LNCAP (cell line): ENCODE measurements around the gene LIN7B.

Experiments used
- CTCF ChIP-seq: fragments of 450-650 bp; IDR thresholded peaks from 2 replicates; pipeline ENCODE4 v1.5.1; 2017; ENCODE audit warnings: mild to moderate bottlenecking

Gene LIN7B

GRCh38 chr19:49154279-49154678 lies 40.1 kb downstream of the LIN7B start:
- no peak for TF ChIP-seq CTCF

GRCh38 chr19:49155005-49155819 lies 41.0 kb downstream of the LIN7B start, which contains the start of gene HRC:
Gene HRC (minus strand): TSS chr19:49155396. CDS start chr19:49155237, 159 bp downstream.
- TF ChIP-seq CTCF = no peak

- TF ChIP-seq CTCF = no peak
Observed at GRCh38 chr19:49155820-49156346, 41.7 kb downstream of the LIN7B start.

- TF ChIP-seq CTCF = no peak
Observed at GRCh38 chr19:49157445-49158224, 43.5 kb downstream of the LIN7B start, which contains the start of gene TRPM4. Gene TRPM4 (plus strand): TSS chr19:49157792. CDS start chr19:49157867, 75 bp downstream.

GRCh38 chr19:49160450-49161189 lies 46.5 kb downstream of the LIN7B start:
- TF ChIP-seq CTCF = no peak

- TF ChIP-seq CTCF = no peak
Observed at GRCh38 chr19:49161987-49162386, 47.8 kb downstream of the LIN7B start.
